Endothelial cell of umbilical vein (primary cell): ENCODE results near the gene TMEM164. TPM values are rescaled to one million over a fixed set of nuclear protein-coding genes. Genes with fewer than 3 reads are reported as not detected.
A peak's percentile ranks its signal among the peaks of the same experiment; 100 is the strongest.

Experiments
- BruUV-seq: library from RNA; stranded (reverse); fragments of 400-500 nt; replicated peaks from 2 replicates; lab custom pipeline; 2021; lab: Mats Ljungman, UMichigan
- CTCF ChIA-PET: fragments of 300-600, 350-600 bp; sonication (Branson Sonifier 250); formaldehyde crosslinking; loops from one replicate; lab custom pipeline; 2021; ENCODE audit warnings: antibody characterized with exemption, inconsistent platforms; lab: Charles Lee
- POLR2A ChIA-PET: fragments of 300-600, 350-600 bp; sonication (Branson Sonifier 250); formaldehyde crosslinking; loops from one replicate; lab custom pipeline; 2021; ENCODE audit warnings: antibody characterized with exemption, inconsistent platforms; lab: Charles Lee
- DNase-seq: peaks from one replicate; pipeline ENCODE4 v3.0.0-alpha.2; 2011; ENCODE audit warnings: low read depth, low spot score
- FAIRE-seq: peaks from 2 replicates; lab custom pipeline; 2011; peaks lifted over from hg19 to GRCh38; lab: Jason Lieb, UNC
- H2AFZ ChIP-seq: 2 replicates; pipeline ENCODE4 v1.6.0; 2012; ENCODE audit warnings: low read depth, low read length, control low read depth, inconsistent platforms
- H3K27ac ChIP-seq: 2 replicates; pipeline ENCODE4 v1.5.1; 2011; ENCODE audit warnings: low read depth, mild to moderate bottlenecking, control low read depth, low read length, moderate library complexity; ENCODE audit not compliant: insufficient read depth
- H3K27me3 ChIP-seq, 2 experiments: 2 replicates each; pipeline versions ENCODE4 v1.6.0 to v1.6.1; 2011; ENCODE audit warnings: low read length in 2 of 2, mixed read lengths in 1 of 2; ENCODE audit not compliant: control insufficient read depth in 2 of 2, insufficient read depth in 2 of 2
- H3K36me3 ChIP-seq, 2 experiments: 2 replicates in 1 of 2; 3 replicates in 1 of 2; pipeline ENCODE4 v1.5.1; 2011; ENCODE audit warnings: low read length in 2 of 2, mild to moderate bottlenecking in 1 of 2, moderate library complexity in 1 of 2; ENCODE audit not compliant: control insufficient read depth in 2 of 2, insufficient read depth in 2 of 2; ENCODE audit errors: extremely low read depth in 1 of 2
- H3K4me1 ChIP-seq: 3 replicates; pipeline ENCODE4 v1.5.1; 2011; ENCODE audit warnings: mild to moderate bottlenecking, low read length; ENCODE audit not compliant: control insufficient read depth, insufficient read depth; ENCODE audit errors: extremely low read depth
- H3K4me2 ChIP-seq: 2 replicates; pipeline ENCODE4 v1.6.1; 2011; ENCODE audit warnings: low read length, control low read depth, mixed read lengths; ENCODE audit not compliant: insufficient read depth
- H3K4me3 ChIP-seq, 3 experiments: fragments of 200-600 bp in 1 of 3; sonication (generic), shearing (Covaris generic) in 1 of 3; replicated peaks in 1 of 3; 2 replicates each; pipeline ENCODE4 v1.5.1; 2011 to 2016; ENCODE audit warnings: control low read depth in 3 of 3, low read length in 3 of 3, mild to moderate bottlenecking in 2 of 3, inconsistent platforms in 1 of 3, low read depth in 1 of 3, moderate library complexity in 1 of 3; ENCODE audit not compliant: insufficient read depth in 1 of 3
- H3K79me2 ChIP-seq: 2 replicates; pipeline ENCODE4 v1.6.0; 2012; ENCODE audit warnings: low read length, inconsistent platforms; ENCODE audit not compliant: control insufficient read depth, insufficient read depth
- H3K9ac ChIP-seq: replicated peaks from 2 replicates; pipeline ENCODE3; 2011; ENCODE audit warnings: low read length, control low read depth; ENCODE audit not compliant: insufficient read depth; ENCODE audit errors: extremely low read depth
- H3K9me1 ChIP-seq: replicated peaks from 3 replicates; pipeline ENCODE4 v1.6.0; 2011; ENCODE audit warnings: mild to moderate bottlenecking, low read length; ENCODE audit not compliant: control insufficient read depth, insufficient read depth; ENCODE audit errors: extremely low read depth
- H3K9me3 ChIP-seq: replicated peaks from 2 replicates; pipeline ENCODE4 v1.5.1; 2012; ENCODE audit warnings: low read length, inconsistent platforms; ENCODE audit not compliant: control insufficient read depth, insufficient read depth
- H4K20me1 ChIP-seq: replicated peaks from 2 replicates; pipeline ENCODE3; 2011; ENCODE audit warnings: mild to moderate bottlenecking, low read length; ENCODE audit not compliant: control insufficient read depth, insufficient read depth; ENCODE audit errors: extremely low read depth
- CTCF ChIP-seq, 2 donors: IDR thresholded peaks; 1 replicate in 1 of 2; 2 replicates in 1 of 2; pipeline ENCODE4 v1.5.1; 2011; ENCODE audit warnings: low read length in 2 of 2, mild to moderate bottlenecking in 2 of 2, moderate library complexity in 2 of 2, control low read depth in 1 of 2, inconsistent platforms in 1 of 2, low read depth in 1 of 2; ENCODE audit not compliant: insufficient read depth in 1 of 2; ENCODE audit errors: extremely low read depth in 1 of 2
- EZH2 ChIP-seq: IDR thresholded peaks from 2 replicates; pipeline ENCODE4 v1.6.1; 2012; ENCODE audit warnings: borderline replicate concordance, low read depth, mild to moderate bottlenecking, moderate library complexity, low read length, inconsistent platforms; ENCODE audit not compliant: severe bottlenecking
- FOS ChIP-seq: IDR thresholded peaks from 2 replicates; pipeline ENCODE4 v1.6.1; 2011; ENCODE audit warnings: mild to moderate bottlenecking, low read length, moderate library complexity, borderline replicate concordance; ENCODE audit not compliant: insufficient read depth
- GATA2 ChIP-seq: IDR thresholded peaks from 2 replicates; pipeline ENCODE4 v1.7.0; 2011; ENCODE audit warnings: low read depth, mild to moderate bottlenecking, moderate library complexity, mixed read lengths, low read length; ENCODE audit not compliant: insufficient read length, insufficient read depth
- JUN ChIP-seq: IDR thresholded peaks from 2 replicates; pipeline ENCODE4 v1.6.1; 2011; ENCODE audit warnings: borderline replicate concordance, low read depth; ENCODE audit not compliant: insufficient read length, insufficient read depth
- MAX ChIP-seq: IDR thresholded peaks from 2 replicates; pipeline ENCODE4 v1.6.1; 2011; ENCODE audit not compliant: insufficient read depth, insufficient read length
- MYC ChIP-seq: IDR thresholded peaks from one replicate; pipeline ENCODE4 v1.6.1; 2011; ENCODE audit warnings: mild to moderate bottlenecking, low read depth, low read length
- POLR2A ChIP-seq: IDR thresholded peaks from 2 replicates; pipeline ENCODE4 v1.6.1; 2012; ENCODE audit warnings: low read depth, mild to moderate bottlenecking, control low read depth, low read length
- POLR2AphosphoS5 ChIP-seq: IDR thresholded peaks from 2 replicates; pipeline ENCODE4 v1.6.1; 2012; ENCODE audit warnings: low read depth, mild to moderate bottlenecking, control low read depth, low read length, moderate library complexity; ENCODE audit not compliant: insufficient read depth
- dilution Hi-C: fragments of 300-500 bp; cut with MboI; formaldehyde crosslinking; loops from one replicate; pipeline ENCODE4 v1.15.0; 2019; ENCODE audit warnings: low sequenced_read_pairs; ENCODE audit not compliant: extremely low pct_ligation_motif_present
- intact Hi-C: fragments of 100-400 bp; cut with micrococcal nuclease; formaldehyde crosslinking; loops from one replicate; pipeline ENCODE4 v1.10.0; 2022
- polyA plus RNA-seq, 4 experiments: library from polyadenylated mRNA; depleted of rRNA in 3 of 4; stranded (reverse) in 3 of 4; unstranded in 1 of 4; fragments of >200 nt; gene quantifications; 2 replicates each; pipeline versions ENCODE4 v1.2.1 to v1.2.3, GENCODE V29; 2011 to 2012; ENCODE audit warnings: missing spikeins in 1 of 4
- total RNA-seq: library from RNA; stranded (reverse); gene quantifications from 2 replicates; pipeline ENCODE4 v1.2.3, GENCODE V29; 2021

TMEM164 gene
- total and polyA plus RNA-seq, 2 donors (not counting 3 experiments of a cell fraction or from before 2014, with no cell fraction given) = 12.8 to 22.2 TPM

DNA sequence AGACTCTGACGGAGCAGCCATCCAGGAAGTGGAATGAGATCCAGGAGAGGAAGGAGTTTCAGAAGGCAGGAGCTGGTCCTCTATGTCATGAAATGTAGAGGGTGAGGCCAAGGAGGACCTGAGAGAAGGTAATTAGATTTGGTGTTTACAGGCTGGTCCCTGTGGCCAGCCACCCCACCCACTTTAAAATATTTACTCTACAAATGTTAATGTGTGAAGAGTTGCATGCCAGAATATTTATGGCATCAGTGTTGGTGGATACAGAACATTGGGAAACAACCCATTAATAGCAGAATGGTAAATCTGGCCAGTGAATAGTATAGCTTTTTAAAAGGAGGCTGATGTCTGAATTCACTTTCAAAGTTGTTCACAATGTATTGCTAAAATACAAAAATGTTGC is 17.6 kb downstream of the TMEM164 start:
- no peak overlapping the region for H3K4me2 ChIP-seq

DNA sequence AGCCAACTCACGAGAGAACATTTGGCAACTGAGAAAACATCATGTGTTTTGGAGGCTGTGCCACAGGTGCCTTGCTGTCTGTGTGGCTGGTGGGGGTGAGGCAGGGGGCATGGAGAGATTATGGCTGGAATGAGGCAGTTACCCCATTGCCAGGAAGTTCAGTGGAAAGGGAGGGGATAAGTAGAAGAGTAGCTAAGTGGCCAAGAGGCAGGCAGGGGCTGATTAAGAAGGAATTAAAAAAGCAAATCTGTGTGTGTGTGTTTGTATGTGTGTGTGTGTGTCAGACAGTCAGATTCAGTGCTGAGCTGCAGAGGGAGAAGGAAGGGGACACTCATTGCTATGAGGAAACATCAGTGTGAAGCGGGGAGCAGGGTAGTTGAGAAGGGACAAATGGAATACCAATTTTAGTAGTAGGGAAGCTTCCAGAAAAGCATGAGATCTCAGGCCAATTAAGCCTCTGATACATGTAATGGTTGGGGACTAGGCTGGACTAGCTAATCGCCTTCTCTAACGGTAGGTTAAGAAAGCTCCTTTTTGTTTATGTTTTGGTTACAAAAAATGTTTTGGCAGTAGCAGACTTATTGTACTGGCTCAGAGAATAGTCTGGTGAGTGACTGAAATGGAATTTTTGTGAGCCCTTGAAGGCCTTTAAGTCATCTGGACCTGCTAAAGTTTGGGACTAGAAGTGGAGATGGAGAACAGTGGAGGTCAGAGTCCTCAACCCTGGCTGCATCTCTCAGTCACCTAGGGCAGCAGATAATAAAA is 18.5 kb downstream of the TMEM164 start:
- DNase-seq (peak; percentile 64), FAIRE-seq (peak; percentile 26)
- CTCF ChIA-PET = interaction anchor here (0.7 to 1.9 kb wide), 6 partner anchors 9 to 130 kb away, joined by 3 to 5 read pairs (median 4); no protein-coding TSS in a partner anchor
- no peaks in the 10 kb centered on the region for H3K79me2 ChIP-seq
- H3K4me3 ChIP-seq = no peak overlapping the region
- peak overlapping the region; percentile 45 for H3K27ac ChIP-seq
- no peaks in the 10 kb centered on the region for H4K20me1 ChIP-seq
- H3K36me3 ChIP-seq = no peaks in the 10 kb centered on the region
- POLR2A ChIA-PET = no interaction called here
- intact Hi-C loops (no loop called here), dilution Hi-C loops (no loop called here)
- no peaks in the 10 kb centered on the region for H3K27me3 ChIP-seq
- no peaks in the 10 kb centered on the region for H3K9me1 ChIP-seq
- H3K9ac ChIP-seq = no peak overlapping the region
- no peak overlapping the region for H2AFZ ChIP-seq
- peaks cover 24% of the 10 kb centered on the region for H3K4me1 ChIP-seq
- TF ChIP-seq MYC = no peak
- TF ChIP-seq MAX = no peak
- no peak for TF ChIP-seq EZH2
- no peak for TF ChIP-seq CTCF (IDR thresholded peaks at IDR 0.05; ENCODE audit: extremely low read depth in 1 of 2, insufficient read depth in 1 of 2, low read depth in 1 of 2, low read length in 2 of 2)
- no peak for TF ChIP-seq GATA2
- no peak for TF ChIP-seq FOS
- no peak for TF ChIP-seq POLR2A
- no peak for TF ChIP-seq JUN
- TF ChIP-seq POLR2AphosphoS5 = no peak
- no peaks in the 10 kb centered on the region for H3K9me3 ChIP-seq
- no TSS peak for BruUV-seq
- H3K4me2 ChIP-seq = peak overlapping the region; percentile 35

More for the DNA sequence above, 17.6 kb downstream of the TMEM164 start:
- TF ChIP-seq MAX = no peak
- no peak for TF ChIP-seq POLR2A
- no peak for TF ChIP-seq MYC
- TF ChIP-seq POLR2AphosphoS5 = no peak
- TF ChIP-seq GATA2 = no peak
- TF ChIP-seq JUN = no peak
- no peak for TF ChIP-seq EZH2
- no peak overlapping the region for H3K27ac ChIP-seq
- H3K36me3 ChIP-seq = no peaks in the 10 kb centered on the region
- no peaks in the 10 kb centered on the region for H3K27me3 ChIP-seq
- ChIA-PET CTCF (interaction anchor here (0.7 to 1.9 kb wide), 5 partner anchors 26 to 129 kb away, joined by 3 to 5 read pairs (median 5); no protein-coding TSS in a partner anchor), POLR2A (no interaction called here)
- no peaks in the 10 kb centered on the region for H3K79me2 ChIP-seq
- no peak overlapping the region for H2AFZ ChIP-seq
- no peaks in the 10 kb centered on the region for H3K9me1 ChIP-seq
- no peak overlapping the region for H3K4me3 ChIP-seq
- H3K9ac ChIP-seq = no peak overlapping the region
- FAIRE-seq (no peak), DNase-seq (no peak)
- BruUV-seq = no TSS peak
- H3K4me1 ChIP-seq = peaks cover 15% of the 10 kb centered on the region
- dilution Hi-C loops = no loop called here
- intact Hi-C loops = no loop called here
- no peaks in the 10 kb centered on the region for H4K20me1 ChIP-seq
- H3K9me3 ChIP-seq = no peaks in the 10 kb centered on the region
